GM21423 (cell line): ENCODE data around the gene PNMT.
A peak's percentile ranks its signal among the peaks of the same experiment; 100 is the strongest.

Experiments used
- ATAC-seq: cut with Tn5 transposase; IDR thresholded peaks from one replicate; pipeline ENCODE4 v1.9.1; 2021; ENCODE audit warnings: mild to moderate bottlenecking, moderate library complexity; ENCODE audit not compliant: unreplicated experiment

Gene PNMT

DNA sequence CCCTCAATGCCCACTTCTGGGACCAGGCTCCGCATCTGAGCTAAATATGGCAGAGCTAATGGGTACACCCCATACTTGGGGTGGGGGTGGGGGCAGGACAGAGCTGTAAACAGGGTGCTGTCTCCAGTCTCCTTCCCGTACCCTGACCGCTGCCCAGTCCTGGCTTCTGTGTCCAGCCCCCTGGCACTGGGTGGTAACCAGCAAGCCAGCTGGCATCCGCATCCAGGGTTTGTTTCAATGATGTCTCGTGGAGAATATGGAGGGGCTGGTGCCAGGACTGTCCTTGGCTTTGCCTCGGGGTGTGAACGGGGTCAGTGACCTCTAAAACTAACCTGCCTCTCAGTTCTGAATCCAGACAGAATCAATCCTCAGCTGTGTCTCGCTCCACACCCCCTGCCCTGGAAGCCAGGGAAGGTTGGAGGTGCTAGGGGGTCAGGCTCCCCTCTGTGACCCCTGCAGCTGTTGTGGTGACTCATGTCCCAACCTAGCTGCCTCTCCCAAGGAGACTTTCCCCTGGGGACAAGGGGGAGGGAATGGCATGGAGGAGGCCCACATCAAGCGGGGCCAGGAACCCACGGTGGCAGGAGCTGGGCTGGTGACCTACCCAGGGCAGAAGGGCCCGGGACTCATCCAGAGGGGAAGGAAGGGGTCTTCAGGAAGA is 1.5 kb upstream of the PNMT start:
- ATAC-seq, result no peak

DNA sequence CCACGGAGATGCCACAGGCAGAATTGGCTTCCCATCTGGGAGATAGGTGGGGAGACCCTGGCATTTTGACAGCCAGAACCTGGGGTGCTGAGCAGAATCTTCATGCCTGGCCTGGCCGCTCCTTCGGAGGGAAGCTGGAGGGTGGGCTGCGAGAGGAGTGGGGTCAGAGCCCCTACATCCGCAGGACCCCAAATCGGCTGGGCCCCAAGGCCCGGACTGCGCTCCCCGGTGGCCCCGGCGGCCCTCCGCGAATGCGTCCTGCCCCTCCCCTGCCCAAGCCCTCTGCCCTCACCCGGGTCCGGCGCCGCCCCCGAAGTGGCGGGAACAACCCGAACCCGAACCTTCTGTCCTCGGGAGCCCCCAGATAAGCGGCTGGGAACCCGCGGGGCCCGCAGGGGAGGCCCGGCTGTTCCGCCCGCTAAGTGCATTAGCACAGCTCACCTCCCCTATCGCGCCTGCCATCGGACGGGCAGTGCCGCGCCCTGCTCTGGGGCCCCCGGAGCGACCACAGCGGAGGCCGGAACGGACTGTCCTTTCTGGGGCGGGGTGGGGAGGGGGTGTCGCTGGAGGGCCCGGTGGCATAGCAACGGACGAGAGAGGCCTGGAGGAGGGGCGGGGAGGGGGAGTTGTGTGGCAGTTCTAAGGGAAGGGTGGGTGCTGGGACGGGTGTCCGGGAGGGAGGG is 850 bp upstream of the PNMT start:
- ATAC-seq, result no peak

DNA sequence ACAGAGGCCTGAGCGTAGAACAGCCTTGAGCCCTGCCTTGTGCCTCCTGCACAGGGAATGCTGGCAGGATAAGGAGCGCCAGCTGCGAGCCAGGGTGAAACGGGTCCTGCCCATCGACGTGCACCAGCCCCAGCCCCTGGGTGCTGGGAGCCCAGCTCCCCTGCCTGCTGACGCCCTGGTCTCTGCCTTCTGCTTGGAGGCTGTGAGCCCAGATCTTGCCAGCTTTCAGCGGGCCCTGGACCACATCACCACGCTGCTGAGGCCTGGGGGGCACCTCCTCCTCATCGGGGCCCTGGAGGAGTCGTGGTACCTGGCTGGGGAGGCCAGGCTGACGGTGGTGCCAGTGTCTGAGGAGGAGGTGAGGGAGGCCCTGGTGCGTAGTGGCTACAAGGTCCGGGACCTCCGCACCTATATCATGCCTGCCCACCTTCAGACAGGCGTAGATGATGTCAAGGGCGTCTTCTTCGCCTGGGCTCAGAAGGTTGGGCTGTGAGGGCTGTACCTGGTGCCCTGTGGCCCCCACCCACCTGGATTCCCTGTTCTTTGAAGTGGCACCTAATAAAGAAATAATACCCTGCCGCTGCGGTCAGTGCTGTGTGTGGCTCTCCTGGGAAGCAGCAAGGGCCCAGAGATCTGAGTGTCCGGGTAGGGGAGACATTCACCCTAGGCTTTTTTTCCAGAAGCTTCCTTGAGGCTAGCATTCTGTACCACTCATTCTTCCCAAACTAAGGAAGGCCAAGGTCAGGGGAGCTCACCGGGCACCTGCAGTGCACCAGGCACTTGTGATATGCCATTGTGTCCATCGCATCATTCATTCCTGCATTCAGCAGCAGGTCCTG is 1.9 kb downstream of the PNMT start:
- ATAC-seq, result no peak

DNA sequence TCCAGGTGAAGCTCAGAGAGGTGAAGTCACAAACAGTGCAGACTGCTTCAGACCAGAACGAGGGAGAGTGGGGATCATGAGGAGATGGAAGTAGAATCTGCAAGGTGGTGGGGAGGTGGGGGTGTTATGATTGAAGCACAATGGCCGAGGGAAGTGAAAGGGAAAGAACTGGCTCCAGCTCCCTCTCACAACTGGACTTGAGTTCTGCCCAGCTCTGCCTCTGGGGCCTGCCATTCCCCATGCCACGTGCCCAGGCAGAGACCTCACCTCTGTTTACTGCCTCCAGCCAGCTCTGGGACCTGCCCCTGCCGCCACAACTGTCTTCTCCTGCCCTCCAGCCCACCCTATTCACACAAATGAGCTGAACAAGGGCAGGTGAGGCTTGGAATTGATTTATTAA is 2.5 kb downstream of the PNMT start:
- no peak for ATAC-seq

DNA sequence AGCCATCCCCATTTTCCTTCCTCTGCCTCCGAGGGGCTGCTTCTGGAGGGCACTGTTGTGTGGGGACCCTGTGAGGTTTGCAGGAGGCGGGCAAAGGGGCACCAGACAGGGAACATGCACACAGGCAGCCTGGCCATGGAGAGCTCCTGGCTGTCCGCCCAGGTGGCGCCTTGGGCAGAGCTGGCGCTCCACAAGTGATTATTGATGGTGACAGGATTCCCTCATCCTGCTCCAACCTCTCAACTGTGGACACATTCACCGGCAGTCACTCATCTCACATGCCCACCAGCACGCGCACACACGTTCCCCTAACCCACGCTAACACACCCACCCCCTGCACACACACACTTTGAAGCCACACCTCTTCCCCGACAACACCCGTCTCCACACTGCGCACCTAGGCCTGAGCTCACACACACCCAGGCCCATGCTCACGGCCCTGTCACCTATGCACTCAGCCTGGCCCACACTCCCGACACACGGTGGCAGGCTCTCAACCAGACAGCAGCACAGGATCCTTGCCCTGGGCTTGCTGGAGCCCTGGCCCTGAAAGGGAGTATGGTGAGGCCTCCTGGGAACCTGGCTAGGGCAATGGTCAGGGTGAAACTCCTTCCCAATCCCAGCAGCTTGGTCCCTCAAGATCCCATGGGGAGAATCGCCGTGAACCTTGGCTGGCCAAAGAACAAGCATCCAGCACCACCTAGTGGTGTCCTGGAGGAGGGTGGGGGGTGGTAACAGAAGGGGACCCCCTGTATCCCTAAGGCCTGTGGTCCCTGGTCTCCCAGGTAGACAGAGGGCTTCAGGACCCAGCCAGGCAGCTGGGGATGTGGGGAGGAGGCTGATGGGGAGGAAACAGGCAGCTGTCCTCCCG is 3.6 kb downstream of the PNMT start:
- ATAC-seq, result no peak

DNA sequence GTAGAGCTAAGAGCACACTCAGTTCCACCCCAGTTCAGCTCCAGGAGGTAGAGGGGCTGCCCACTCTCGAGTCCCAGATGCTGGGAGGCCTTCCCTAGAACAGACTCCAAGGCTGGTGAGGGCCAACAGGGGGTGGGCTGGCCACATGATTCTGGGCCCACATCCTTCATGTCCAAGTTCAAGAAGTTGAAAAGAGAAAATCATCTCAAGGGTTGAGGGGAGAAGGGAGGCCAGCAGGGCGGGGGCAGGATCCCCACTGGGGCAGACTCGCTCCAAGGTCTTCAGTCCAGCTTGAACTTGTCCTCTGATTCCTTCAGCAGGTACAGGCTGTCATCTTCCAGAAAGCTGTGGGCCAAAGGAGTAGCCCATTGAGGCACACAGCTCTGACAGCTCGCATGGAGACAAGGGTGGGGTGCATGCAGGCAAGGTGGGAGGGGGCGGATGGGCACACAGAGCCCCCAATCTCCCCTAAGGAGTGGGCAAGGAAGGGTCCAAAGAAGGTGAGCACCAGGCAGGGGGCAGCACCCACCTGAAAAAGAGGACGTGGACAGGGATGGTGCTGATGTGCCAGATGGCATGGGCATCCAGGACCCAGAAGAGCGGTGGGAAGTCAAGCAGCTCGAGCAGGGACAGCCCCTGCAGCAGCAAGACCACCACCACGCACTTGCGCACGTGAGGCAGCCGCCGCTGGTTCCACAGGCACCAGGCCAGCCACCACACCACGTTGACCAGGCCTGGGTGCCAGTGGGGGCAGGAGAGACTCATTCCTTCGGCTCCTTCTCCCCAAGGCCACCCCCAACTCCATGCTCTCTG is 4.5 kb downstream of the PNMT start:
- no peak for ATAC-seq

DNA sequence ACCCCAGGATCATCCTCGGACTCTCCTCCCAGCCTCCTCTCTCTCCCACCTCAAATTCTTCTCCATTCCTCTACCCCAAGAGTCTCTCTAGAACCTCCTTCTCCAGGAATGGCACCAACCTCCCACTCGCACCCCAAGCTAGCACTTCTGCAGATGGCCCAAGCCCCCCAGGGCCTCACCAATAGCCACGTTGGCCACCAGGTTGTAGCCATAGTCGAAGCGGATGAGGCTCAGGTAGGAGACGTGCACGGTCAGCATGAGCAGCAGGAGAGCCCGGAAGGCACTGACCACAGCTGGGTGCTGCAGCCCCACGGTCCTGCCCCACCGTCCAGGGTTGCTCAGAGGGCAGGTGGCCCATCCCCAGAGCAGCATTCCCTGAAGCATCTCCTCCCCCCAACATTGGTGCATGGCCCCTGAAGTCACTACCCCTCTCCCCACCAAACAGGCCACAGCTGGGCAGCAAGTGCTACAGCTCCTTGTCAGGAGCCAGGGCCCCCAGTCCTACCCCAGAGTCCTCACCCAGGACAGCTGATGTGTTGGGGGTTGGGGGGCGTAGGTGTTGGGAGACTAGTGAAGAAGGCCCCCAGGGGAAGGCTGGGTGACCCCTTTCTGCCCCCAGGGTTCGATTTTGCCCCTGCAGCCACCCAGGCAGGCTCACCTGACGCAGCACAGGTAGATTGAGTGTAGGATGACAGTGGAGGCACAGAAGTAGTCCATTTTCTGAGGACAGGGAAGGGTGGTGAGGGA is 5.3 kb downstream of the PNMT start:
- ATAC-seq, result no peak

DNA sequence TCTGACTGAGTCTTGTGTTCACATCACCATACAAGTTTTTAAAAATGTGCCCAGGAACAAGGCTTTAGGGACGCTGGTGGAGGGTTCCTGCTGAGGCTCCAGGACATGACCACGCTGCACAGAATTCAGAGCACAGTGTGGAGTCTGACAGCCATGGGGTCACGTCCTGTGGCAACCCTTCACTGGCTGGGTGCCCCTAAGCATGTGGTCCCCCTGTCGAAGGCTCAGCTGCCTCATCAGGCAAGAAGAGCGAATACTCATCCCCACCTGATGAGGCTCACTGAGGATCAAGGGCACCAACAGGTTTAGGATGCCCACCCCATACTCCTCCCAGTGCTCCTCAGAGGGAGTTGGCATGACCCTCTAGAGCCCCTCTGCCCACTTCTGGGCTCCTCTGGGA is 5.9 kb downstream of the PNMT start:
- no peak for ATAC-seq

DNA sequence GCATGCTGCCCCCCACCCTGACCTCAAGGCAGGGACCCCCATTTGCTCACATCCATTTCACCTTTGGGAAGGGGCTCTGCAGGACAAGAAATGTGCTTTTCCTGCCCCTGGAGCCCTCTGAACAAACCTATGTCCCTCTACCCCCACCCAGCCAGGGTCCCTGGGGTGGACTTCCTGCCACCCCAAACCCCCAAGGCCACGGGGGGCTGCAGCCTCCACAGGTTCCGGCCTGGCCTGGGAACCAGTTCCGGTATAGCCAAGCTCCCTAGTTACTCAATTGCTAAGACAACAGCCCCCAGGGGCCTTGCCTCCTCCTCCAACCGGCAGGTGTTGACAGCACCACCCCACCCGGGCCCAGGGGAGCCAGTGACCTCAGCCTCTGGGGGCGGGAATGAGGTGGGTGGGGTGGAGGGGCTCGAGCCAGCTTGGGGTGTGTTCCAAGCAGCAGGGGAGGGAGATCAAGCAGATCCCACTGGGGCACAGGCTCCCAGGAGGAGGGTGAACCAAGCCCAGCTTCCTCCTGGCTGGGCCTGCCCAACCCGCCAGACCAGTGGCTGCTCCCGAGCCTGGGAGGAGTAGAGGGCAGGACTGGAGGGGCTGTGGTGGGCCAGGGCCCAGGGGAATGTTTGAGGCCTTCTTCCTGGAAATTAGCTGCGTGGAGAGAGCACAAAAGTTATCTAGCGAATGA is 6.6 kb downstream of the PNMT start:
- ATAC-seq, result peak; percentile 53

DNA sequence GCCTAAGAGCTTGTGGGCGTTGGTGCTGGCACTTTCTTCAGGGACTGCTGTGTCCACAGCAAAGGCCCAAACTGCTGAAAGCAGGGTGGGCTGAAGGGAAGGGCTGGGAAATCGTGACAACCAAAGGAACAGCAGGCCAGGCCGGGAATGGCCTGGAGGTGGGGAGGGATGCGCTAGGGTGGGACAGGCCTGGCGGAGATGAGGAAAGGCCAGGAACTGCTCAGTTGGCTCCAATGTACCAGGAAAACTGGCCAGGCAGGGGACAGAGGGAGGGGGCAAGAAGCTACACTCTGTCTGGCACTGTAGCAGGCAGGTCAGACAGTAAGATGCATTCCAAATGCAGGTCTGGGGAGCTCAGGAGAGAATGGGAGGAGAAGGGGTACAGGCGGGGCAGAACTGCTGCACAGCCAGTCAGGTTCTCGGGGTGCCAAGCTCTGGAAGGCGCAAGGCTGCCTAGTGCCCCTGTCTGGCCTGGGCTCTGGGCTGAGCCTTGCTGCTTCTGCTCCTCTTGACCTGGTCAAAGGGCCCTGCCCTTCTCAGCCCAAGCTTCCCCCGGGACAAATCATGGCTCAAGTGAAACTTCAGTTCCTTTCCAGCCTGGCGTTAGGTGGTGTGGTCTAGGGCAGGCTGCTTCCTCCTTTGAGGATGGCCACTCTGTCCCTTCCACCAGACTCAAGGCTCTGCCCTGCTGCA is 7.3 kb downstream of the PNMT start:
- no peak for ATAC-seq

DNA sequence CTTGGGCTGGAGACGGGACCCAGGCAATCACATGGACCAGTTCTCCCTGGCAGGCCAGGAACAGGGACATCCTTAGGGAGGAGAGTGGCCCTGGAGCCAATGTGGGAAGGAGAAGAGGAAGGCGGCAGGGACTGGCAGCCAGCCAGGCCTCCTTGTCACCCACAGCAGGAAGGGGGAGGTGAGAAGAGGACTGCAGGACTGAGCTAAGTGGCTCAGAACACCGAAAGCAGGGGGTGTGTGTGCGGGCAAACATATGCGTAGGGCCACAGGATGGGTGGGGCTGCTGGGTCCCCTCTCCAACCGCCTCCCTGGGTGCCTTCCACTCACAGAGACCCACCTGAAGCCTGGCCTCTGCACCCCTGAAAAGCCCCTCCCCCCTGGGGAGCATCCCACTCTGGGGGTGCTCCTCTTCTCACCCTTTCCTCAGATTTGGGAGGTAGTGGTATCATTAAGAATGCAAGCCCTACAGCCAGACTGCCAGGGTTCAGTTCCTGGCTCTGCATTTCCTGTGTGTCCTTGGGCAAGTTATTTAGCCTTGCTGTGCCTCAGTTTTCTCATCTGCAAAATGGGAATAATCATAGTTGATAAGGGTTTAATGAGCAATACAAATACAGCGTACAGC is 8.1 kb downstream of the PNMT start:
- peak; percentile 48 for ATAC-seq

DNA sequence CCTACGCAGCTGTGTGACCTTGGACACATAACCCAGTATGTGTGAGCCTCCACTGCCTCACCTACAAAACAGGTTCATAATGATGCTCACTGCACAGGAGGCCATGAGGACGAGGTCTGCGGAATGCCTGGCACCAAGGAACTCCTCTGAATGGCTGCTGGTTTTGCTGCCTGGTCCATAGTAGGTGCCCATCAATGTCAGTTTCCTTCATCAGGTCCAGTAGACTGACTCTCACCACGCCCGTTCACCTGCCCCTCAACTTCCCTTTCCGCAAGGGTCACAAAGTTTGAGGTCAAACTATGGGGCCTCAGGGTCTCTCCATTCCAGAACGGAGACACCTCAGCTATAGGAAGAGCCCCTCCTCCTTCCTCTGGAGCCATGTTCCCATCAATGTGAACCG is 8.8 kb downstream of the PNMT start:
- ATAC-seq, result no peak

DNA sequence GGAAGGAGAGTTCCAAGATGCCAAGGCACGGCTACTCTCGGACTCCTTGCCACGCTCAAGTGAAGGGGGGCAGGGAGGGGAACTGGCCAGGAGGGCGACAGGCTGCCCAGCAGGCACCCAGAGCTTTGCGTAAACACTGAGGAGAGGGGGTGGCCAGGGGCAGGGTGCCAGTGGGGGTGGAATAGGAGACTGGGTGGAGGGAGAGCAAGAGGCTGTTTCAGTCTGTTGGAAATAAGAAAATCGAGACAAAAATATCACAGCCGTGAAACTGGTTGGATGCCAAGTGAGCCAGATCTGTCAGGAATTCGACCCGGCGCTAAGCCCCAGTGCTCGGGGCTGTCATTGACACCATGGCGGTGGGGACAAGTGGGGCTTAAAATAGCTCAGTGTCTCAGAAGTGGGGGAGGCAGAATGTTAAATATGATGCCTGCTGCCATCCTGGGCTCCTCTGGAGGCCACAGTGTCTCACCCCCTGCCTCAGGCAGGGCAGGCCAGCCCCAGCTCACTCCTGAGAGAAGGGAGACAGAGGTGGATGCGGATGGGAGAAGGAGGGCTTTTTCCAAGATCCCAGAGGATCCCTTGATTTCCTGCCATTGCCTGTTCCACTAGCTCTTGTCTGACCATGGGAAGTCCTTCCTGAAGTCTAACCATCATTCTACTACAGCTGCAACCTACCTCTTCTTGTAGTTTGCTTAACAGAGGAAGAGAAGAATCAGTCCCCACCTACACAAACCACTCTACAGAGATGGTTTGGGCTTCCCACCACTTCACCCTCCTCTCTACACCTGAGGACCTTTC is 9.5 kb downstream of the PNMT start:
- no peak for ATAC-seq

DNA sequence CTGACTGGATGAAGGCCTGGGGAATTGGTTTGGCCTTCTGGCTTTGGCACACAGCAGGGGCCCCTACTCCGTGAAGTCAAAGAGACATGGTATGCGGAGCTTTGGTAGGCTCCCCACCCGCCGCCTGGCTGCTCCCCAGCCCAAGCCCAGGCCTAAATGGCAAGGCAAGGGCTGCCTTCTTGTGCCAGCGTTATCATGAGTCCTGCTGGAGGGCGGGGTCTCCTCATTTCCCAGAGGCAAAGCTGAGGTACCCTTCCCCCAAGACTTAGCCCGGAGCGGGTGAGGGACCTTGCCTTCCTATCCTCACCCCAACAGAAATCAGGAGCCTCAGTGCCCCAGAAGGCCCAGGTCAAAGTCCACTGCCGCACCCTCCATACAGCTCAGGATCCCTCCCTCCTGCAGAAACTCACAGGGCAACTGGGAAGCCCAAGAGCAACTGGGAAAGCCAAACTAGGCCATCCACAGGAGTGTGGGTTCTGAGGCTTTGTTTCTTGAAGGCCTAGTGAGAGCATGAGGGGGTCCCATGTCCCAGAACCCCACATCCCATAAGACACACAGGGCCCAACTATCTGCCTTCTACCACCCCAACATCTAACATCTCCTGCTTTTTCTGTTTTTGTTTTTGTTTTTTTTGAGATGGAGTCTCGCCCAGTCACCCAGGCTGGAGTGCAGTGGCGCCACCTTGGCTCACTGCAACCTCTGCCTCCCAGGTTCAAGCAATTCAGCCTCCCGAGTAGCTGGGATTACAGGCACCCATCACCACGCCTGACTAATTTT is 10.3 kb downstream of the PNMT start:
- ATAC-seq, result no peak

DNA sequence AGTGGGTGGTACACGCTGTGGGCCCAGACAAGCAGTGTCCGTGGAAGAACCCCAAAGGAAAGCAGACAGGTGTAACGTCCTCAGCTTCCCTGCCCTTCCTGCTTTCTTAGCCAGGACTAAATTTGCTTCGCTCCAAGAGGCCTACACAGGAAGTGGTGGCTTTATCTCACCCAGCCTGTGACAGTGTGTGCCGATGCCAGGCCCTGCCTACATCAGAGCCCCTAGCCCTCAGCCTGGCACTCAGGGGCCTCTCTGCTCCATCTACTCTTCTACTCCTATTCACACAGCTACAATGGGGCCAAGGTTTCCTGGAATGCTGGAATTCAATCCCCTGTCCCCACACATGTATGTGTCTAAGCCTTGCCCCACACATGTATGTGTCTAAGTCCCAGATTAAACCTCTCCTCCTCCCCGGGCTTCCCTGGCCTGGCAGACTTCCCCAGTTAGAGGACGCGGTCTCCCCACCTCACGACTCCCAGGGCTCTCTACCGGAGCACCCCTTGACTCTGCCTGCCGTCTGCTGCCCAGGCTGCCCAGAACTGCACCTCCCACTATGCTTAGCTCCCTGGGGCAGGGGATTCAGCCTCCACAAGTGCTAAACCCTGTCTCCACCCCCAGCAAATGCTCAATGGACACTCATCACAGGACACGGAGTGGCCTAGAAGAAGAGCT is 11.4 kb downstream of the PNMT start:
- ATAC-seq, result no peak
